Stimulated activated CD4-positive, alpha-beta T cell treated with anti-CD3 and anti-CD28 coated beads, Interleukin-4, amount 100 ng/mL, for 4 hours (primary cell): ENCODE data around the gene ACTMAP.
"Not testable (repeated sequence)": the region's sequence is repeated elsewhere in the genome, so short reads cannot be mapped to it uniquely, and the experiment has no call there.

Source experiments
- DNase-seq, 2 experiments: peaks; one replicate each; pipeline ENCODE4 v3.0.0-alpha.2; 2020

The ACTMAP gene

GRCh38 chr19:40750058-40750873, at the start of gene ACTMAP:
TSS of gene ACTMAP (minus strand) at chr19:40750477. CDS start at chr19:40749803, 674 bp downstream.
- DNase-seq = peak; percentile 97 to 100

GRCh38 chr19:40799558-40800338, 49.5 kb upstream of the ACTMAP start:
- DNase-seq = peak in 1 of 2 experiments; percentile 27

DNA sequence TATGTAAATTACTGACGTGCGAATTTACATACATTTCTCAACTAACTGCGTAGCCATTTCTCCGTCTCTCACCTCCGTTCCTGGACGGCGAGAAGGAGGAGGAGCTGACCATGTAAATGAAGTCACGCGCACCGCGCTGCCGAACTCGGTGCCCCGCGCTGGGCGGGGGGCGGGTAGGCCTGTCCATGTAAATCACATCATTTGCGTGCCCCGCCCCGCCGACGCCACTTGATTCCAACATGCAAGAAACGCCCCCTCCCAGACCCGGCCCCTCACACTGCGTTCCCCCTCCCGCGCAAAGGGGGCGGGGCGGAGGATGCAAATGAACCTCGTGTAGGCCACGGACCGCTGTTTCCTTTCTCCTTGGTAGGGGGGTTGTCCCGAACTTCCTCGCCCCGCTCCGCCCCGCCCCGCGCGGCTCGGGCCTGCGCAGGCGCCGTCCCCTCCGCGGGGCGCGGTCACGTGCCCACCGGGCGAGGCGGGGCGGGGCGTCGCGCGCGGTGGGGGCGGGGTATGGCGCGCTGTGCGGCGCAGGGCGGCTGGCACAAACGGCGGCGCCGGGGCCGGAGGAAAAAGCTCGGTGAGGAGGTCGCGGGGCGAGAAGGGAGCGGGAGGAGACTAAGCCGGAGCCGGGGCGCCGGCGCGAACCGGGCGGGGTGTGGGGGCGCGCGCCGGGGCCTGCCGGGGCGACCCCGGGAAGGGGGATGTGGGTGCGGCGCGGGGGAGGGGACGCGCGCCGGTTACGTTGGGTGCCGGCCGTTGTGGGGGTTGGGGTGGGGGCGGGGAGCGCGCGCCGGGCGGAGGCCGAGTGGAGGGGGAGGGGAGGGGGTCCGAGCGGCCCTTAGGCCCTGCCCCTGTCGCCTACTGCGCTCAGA, 48.6 kb upstream of the ACTMAP start, which contains the start of gene EGLN2:
TSS of gene EGLN2 (plus strand) at position 509 of the 875 bp plus-strand sequence. CDS start 1,382 bp downstream, outside the sequence.
- peak; percentile 100 for DNase-seq

DNA sequence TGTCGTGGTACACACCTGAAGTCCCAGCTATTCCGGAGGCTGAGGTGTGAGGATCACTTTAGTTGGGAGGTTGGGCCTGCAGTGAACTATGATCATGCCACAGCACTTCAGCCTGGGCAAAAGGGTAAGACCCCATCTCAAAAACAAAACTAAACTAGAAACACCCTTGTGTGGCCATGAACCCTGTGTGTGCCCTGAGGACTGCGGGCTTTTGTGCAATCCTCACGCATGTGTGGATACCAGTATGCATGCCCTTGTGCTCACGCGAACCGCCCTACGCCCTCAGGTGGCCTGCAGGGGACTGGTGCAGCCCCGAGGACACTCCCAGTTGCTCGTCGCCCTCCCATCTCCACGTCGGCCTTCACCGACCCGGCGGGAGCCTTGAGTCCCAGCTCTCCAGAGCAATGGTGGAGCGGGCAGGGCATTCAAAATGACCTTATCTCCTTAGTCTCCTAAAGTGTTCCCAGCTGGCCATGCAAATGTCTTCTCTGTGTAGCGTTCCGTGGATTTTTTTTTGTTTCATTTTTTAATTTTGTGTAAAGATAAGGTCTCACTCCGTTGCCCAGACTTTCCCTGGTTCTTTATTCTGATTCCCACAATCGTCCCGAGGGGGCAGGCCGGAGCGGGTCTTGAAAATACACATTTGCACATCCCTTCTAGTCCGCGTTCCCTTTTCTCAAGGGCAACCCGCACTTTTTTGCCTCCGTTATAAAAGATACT, 47.8 kb upstream of the ACTMAP start:
- peak; percentile 52 to 53 for DNase-seq

- DNase-seq = no peak
These were observed 47.1 kb upstream of the ACTMAP start for GRCh38 chr19:40797166-40797962.

DNA sequence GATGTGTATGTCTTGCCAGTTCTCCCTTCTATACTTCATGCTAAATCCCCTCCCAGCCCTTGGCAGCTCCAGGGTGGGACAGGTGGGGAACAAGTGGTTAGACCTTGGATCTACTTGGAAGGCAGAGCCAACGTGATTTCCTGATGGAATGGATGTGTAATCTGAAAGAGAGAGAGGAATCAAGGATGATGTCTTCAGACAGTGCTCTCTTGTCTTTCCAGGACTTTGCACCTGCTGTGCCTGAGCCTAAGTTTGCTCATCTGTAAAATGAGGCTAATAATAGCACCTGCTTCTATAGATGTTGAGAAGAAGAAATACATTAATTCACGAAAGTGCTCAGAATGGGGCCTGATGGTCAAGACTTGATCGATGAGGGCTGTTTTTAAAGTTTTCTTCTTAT, 41.7 kb upstream of the ACTMAP start:
- no peak for DNase-seq

DNA sequence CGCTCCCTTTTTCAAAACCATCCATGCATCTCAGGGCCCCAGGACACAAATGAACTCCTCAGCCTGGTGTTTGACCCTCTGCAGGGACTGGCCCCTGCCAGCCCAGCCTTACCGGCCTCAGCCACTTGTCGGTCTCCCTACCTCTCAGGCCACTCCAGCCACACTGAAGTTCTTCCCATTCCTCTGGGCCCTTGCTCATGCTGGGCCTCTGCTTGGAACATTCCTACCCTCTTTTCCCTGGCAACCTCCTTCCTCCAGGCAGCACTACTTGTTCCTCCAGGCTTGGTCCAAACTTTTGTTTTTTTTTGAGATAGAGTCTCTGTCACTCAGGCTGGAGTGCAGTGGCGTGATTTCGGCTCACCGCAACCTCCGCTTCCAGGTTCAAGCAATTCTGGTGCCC, 41.1 kb upstream of the ACTMAP start:
- no peak for DNase-seq

- no peak for DNase-seq
These were observed 36.1 kb upstream of the ACTMAP start for GRCh38 chr19:40786060-40787037.

DNA sequence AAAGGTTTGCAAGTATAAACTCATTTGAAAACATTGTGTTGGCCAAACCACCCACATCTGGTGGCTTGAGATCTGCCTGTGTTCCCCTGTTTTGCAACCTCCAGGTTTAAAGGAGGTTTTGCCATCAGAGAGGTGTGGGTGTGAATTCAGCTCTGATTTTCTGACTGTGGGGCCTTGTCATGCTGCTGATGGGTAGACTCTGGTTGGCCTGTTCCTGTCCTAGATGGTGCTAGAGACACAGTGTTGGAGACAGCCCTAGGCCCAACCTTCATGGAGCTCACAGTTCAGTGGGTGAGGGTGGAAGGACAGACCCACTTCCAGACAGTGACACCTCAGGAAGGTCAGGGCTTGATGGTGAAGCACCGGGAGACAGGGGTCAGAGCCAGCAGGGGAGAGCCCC, 35.2 kb upstream of the ACTMAP start:
- no peak for DNase-seq

GRCh38 chr19:40784146-40784545, 33.9 kb upstream of the ACTMAP start:
- DNase-seq = not testable (repeated sequence)

- DNase-seq = no peak
These were observed 33.4 kb upstream of the ACTMAP start for GRCh38 chr19:40783711-40784110.

DNA sequence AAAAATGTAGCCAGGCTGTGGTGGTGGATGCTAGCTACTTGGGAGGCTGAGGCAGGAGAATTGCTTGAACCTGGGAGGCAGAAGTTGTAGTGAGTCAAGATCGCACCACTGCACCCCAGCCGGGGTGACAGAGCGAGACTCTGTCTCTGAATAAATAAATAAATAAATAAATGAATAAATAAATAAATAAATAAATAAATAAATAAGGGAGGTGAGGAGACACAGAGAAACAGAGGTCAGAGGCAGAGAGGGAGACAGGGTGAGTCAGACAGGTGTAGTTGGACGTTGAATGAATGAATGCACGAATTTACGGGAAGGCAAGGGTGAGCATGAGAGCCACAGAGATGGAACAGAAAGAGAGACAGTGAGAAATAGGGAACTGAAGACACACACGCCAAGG, 30.9 kb upstream of the ACTMAP start:
- no peak for DNase-seq

DNA sequence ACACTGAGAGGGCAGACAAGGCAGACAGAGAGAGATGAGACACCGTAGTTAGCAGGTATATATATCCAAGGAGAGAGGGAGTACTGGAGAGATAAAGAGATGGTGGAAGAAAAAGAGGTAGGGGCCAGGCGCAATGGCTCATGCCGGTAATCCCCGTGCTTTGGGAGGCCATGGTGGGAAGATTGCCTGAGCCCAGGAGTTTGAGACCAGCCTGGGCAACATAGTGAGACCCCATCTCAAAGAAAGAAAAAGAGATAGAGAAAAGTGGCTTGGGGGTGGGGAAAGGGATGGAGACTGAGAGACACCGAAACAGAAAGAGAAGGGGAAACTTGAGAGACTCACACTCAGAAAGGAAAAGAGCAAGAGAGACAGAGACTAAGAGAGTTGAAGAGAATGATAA, 30.3 kb upstream of the ACTMAP start:
- no peak for DNase-seq

DNA sequence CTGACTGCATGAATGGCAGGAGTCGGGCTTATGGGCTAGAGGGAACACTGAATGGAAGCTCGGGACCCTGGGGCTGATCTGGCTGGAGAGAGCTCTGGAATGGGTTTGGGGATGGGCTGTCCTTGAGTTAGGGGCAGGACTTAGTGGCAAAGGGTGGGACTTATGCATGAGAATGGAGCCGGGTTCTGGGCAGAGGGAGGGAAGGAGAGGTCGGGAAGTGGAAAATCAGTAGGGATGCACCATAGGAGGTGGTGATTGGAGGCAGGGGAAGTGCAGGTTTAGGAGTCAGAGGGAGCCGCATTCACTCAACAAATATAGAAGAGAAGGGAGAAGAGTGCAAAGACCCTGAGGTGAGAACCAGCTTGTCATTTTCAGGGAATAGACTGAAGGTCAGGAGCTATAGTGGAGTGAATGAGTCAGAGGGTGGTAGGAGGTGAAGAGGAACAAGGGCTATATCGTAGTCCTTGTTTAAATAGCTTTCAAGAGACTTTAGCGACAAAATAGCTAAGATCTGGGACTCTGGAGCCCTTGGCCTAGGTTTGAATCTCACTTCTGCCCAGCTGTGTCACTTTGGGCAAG, 28.5 kb upstream of the ACTMAP start:
- no peak for DNase-seq

- DNase-seq = peak; percentile 99 to 100
These were observed 27.8 kb upstream of the ACTMAP start, which contains the start of gene RAB4B for GRCh38 chr19:40777937-40778705. TSS of gene RAB4B (plus strand) at chr19:40778247. CDS start at chr19:40778376, 129 bp downstream.

DNA sequence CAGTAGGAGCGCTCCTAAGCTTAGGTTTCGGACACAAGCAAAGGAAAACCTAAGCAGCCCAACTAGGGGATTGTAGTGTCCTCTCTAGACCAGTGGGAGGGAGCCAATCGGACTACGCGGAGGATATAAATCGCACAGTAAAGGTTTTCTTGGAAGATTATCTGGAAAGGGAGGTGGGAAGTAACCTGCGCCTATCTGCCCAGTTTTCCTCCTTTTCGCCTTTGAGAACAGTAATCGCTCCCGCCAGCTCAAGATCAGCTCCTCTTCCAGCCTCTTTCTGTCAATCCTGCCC, 27.3 kb upstream of the ACTMAP start:
- DNase-seq = no peak

GRCh38 chr19:40776932-40777644, 26.8 kb upstream of the ACTMAP start:
- DNase-seq = peak; percentile 71 to 88

DNA sequence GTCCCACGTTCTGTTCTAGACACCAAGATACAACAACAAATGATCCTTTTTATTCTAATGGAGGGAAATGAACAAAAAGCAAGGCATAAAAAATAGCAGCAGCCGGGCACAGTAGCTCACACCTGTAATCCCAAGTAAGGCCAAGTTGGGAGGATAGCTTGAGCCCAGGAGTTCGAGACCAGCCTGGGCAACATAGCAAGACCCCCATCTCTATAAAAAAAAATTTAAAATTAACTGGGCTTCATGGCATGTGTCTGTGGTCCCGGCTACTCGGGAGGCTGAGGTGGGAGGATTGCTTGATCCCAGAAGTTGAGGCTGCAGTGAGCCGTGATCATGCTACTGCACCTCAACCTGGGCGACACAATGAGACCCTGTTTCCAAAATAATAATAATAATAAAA, 26.1 kb upstream of the ACTMAP start:
- no peak for DNase-seq
